B cell (primary cell): ENCODE results near the gene ZFPM1.

Experiments used
- CTCF ChIP-seq: fragments of 200-600 bp; IDR thresholded peaks from one replicate; pipeline ENCODE4 v1.8.0; 2022; ENCODE audit warnings: antibody characterized with exemption, mild to moderate bottlenecking
- EZH2 ChIP-seq: IDR thresholded peaks from 2 replicates; pipeline ENCODE4 v1.6.1; 2012; ENCODE audit warnings: borderline replicate concordance, low read depth, mild to moderate bottlenecking, moderate library complexity, low read length; ENCODE audit not compliant: insufficient read depth, poor library complexity, severe bottlenecking

GRCh38 chr16:88552815-88553214, 99.7 kb downstream of the ZFPM1 start:
- TF ChIP-seq CTCF (no peak), EZH2 (no peak)
